ENCODE results near the gene DNAJC7. TPM values are rescaled to one million over a fixed set of nuclear protein-coding genes. Genes with fewer than 3 reads are reported as not detected.

The DNAJC7 gene
- total and polyA plus RNA-seq, 4 donors, result 66.2 to 89.3 (median 83.0) TPM

- TF ChIP-seq, protein P1, sequence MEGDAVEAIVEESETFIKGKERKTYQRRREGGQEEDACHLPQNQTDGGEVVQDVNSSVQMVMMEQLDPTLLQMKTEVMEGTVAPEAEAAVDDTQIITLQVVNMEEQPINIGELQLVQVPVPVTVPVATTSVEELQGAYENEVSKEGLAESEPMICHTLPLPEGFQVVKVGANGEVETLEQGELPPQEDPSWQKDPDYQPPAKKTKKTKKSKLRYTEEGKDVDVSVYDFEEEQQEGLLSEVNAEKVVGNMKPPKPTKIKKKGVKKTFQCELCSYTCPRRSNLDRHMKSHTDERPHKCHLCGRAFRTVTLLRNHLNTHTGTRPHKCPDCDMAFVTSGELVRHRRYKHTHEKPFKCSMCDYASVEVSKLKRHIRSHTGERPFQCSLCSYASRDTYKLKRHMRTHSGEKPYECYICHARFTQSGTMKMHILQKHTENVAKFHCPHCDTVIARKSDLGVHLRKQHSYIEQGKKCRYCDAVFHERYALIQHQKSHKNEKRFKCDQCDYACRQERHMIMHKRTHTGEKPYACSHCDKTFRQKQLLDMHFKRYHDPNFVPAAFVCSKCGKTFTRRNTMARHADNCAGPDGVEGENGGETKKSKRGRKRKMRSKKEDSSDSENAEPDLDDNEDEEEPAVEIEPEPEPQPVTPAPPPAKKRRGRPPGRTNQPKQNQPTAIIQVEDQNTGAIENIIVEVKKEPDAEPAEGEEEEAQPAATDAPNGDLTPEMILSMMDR (IDR thresholded peaks at IDR 0.05; ENCODE audit: control extremely low read depth, extremely low read depth), result no peak
- Histone ChIP-seq H3K9me3 (ENCODE audit: control insufficient read depth in 4 of 4, insufficient read depth in 3 of 4, low read length in 3 of 4) (peaks cover 0 to 4% (median 0%) of the 10 kb centered on the region in 4 donors), H3K27me3 (ENCODE audit: control insufficient read depth in 3 of 3, insufficient read depth in 3 of 3, low read length in 2 of 3) (peaks cover 0 to 10% (median 5%) of the 10 kb centered on the region in 3 donors), H3K36me3 (ENCODE audit: control insufficient read depth in 4 of 4, insufficient read depth in 4 of 4, low read length in 4 of 4) (no peaks in the 10 kb centered on the region), H3K4me1 (ENCODE audit: control insufficient read depth in 5 of 5, insufficient read depth in 5 of 5, low read length in 5 of 5) (peaks cover 0 to 9% (median 0%) of the 10 kb centered on the region in 5 donors), H3K4me3 (no peak overlapping the region), H3K9ac (ENCODE audit: insufficient read depth in 1 of 2, low read length in 2 of 2) (no peak overlapping the region), H3K27ac (ENCODE audit: low read depth in 1 of 2, low read length in 1 of 2) (no peak overlapping the region)
- DNase-seq (no peak), ATAC-seq (ENCODE audit: insufficient read depth, low FRiP score) (no peak)
- 36 to 47% methylated on average over 11 to 12 of the region's 12 CpGs for WGBS, 2 donors
Observed at GRCh38 chr17:42053731-42054500, 36.7 kb upstream of the DNAJC7 start.

DNA sequence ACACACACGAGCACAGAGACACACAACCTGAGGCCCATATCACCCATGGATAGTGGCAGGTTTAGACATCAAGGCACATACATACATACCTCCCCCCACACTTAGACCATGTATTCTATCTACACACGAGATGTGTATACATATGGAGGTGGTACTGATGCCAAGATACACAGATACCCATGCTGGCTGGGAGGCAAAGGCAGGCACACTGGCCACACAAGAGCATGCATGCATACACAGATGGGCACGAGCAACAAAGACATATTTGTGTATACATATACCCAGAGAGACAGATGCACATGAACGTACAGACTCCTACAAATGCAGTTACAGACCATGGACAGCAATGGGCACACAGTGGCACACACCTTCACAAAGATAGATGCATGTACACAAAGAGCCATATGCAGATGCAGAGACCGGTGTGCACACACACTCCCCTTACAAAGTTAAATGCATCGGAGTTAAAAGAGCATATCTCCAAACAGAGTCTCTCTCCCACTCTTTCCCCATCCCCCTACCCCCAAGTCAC is 35.2 kb upstream of the DNAJC7 start:
- no peaks in the 10 kb centered on the region for H3K36me3 ChIP-seq (ENCODE audit: control insufficient read depth in 4 of 4, insufficient read depth in 4 of 4, low read length in 4 of 4)
- ATAC-seq (ENCODE audit: insufficient read depth, low FRiP score) (no peak), DNase-seq (no peak)
- no peak overlapping the region for H3K9ac ChIP-seq (ENCODE audit: insufficient read depth in 1 of 2, low read length in 2 of 2)
- peaks cover 0 to 10% (median 5%) of the 10 kb centered on the region in 3 donors for H3K27me3 ChIP-seq (ENCODE audit: control insufficient read depth in 3 of 3, insufficient read depth in 3 of 3, low read length in 2 of 3)
- no peak overlapping the region for H3K4me3 ChIP-seq
- H3K9me3 ChIP-seq (ENCODE audit: control insufficient read depth in 4 of 4, insufficient read depth in 3 of 4, low read length in 3 of 4), result peaks cover 0 to 2% (median 0%) of the 10 kb centered on the region in 4 donors
- TF ChIP-seq, protein P1 (IDR thresholded peaks at IDR 0.05; ENCODE audit: control extremely low read depth, extremely low read depth), result no peak
- H3K27ac ChIP-seq (ENCODE audit: low read depth in 1 of 2, low read length in 1 of 2), result no peak overlapping the region
- H3K4me1 ChIP-seq (ENCODE audit: control insufficient read depth in 5 of 5, insufficient read depth in 5 of 5, low read length in 5 of 5), result peaks cover 0 to 9% (median 0%) of the 10 kb centered on the region in 5 donors
- WGBS, 2 donors, result 77 to 86% methylated on average over 6 of the region's 6 CpGs

DNA sequence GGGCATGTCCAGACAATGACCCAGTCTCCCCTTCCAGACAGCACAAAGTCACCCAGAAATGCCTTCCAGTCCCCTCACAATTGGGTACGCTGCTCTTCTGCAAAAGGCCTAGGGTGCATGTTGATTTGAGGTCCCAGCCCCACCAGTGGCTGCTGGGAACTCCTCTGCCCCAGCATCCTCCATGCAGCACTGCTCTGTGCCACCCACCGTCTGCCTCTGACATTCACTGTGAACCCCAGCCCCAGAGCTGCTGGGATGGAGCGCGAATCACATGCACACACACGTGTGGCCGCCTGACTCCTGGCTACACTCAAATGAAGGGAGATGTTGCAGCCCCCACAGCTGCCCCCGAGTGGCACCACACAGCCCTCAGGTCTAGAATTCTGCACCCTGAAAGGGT is 34.4 kb upstream of the DNAJC7 start:
- Histone ChIP-seq H3K27ac (ENCODE audit: low read depth in 1 of 2, low read length in 1 of 2) (no peak overlapping the region), H3K9me3 (ENCODE audit: control insufficient read depth in 4 of 4, insufficient read depth in 3 of 4, low read length in 3 of 4) (peaks cover 0 to 2% (median 0%) of the 10 kb centered on the region in 4 donors), H3K9ac (ENCODE audit: insufficient read depth in 1 of 2, low read length in 2 of 2) (no peak overlapping the region), H3K27me3 (ENCODE audit: control insufficient read depth in 3 of 3, insufficient read depth in 3 of 3, low read length in 2 of 3) (peaks cover 0 to 10% (median 5%) of the 10 kb centered on the region in 3 donors), H3K36me3 (ENCODE audit: control insufficient read depth in 4 of 4, insufficient read depth in 4 of 4, low read length in 4 of 4) (no peaks in the 10 kb centered on the region), H3K4me3 (no peak overlapping the region), H3K4me1 (ENCODE audit: control insufficient read depth in 5 of 5, insufficient read depth in 5 of 5, low read length in 5 of 5) (peaks cover 0 to 9% (median 0%) of the 10 kb centered on the region in 5 donors)
- 87 to 93% methylated on average over 7 of the region's 7 CpGs for WGBS, 2 donors
- TF ChIP-seq, protein P1 (IDR thresholded peaks at IDR 0.05; ENCODE audit: control extremely low read depth, extremely low read depth), result no peak
- DNase-seq (no peak), ATAC-seq (ENCODE audit: insufficient read depth, low FRiP score) (no peak)

Measured in lung (tissue), 12 donors.